Thyroid gland (tissue), 4 donors: ENCODE data around the gene ANKRD34A. TPM values are rescaled to one million over a fixed set of nuclear protein-coding genes. Genes with fewer than 3 reads are reported as not detected.
"Not testable (repeated sequence)": the region's sequence is repeated elsewhere in the genome, so short reads cannot be mapped to it uniquely, and the experiment has no call there.

Experiments used
- DNase-seq, 2 donors: peaks; one replicate each; pipeline ENCODE4 v3.0.0-alpha.2; 2019
- H3K27ac ChIP-seq, 3 donors: fragments of 200-600 bp; sonication (generic); 1 replicate in 2 of 3; 2 replicates in 1 of 3; pipeline ENCODE4 v1.5.1; 2016 to 2019; ENCODE audit warnings: mild to moderate bottlenecking in 1 of 3, moderate library complexity in 1 of 3
- H3K27me3 ChIP-seq: fragments of 200-600 bp; sonication (generic); one replicate; pipeline ENCODE4 v1.5.1; 2019
- H3K36me3 ChIP-seq, 2 donors: fragments of 200-600 bp; sonication (generic); one replicate each; pipeline ENCODE4 v1.5.1; 2016 to 2019
- H3K4me1 ChIP-seq, 2 donors: fragments of 200-600 bp; sonication (generic); one replicate each; pipeline ENCODE4 v1.5.1; 2017 to 2019
- H3K4me3 ChIP-seq, 3 donors: fragments of 200-600 bp; sonication (generic); replicated peaks in 1 of 3; 1 replicate in 2 of 3; 2 replicates in 1 of 3; pipeline ENCODE4 v1.5.1; 2016; ENCODE audit warnings: mild to moderate bottlenecking in 1 of 3
- H3K9me3 ChIP-seq: fragments of 200-600 bp; sonication (generic); one replicate; pipeline ENCODE4 v1.5.1; 2017
- POLR2A ChIP-seq, 2 donors: fragments of 450-650 bp; IDR thresholded peaks; one replicate each; pipeline ENCODE4 v1.6.1; 2017; ENCODE audit warnings: antibody characterized with exemption in 2 of 2, mild to moderate bottlenecking in 2 of 2, moderate library complexity in 1 of 2
- WGBS, 2 donors: methylation state at CpG; one replicate each; pipeline ENCODE4 v1.1.5; 2017; 5-methylcytosine and 5-hydroxymethylcytosine counted together
- intact Hi-C: fragments of 100-400 bp; cut with DNase I; formaldehyde crosslinking; loops from one replicate; pipeline ENCODE4 v1.15.1; 2023
- total RNA-seq, 4 donors: library from RNA; depleted of rRNA; stranded (reverse); fragments of >200 nt; gene quantifications; one replicate each; pipeline ENCODE4 v1.2.3, GENCODE V29; 2016
- TF ChIP-seq, protein P1 (sequence below), 6 experiments: fragments of 200-600 bp in 3 of 6; fragments of 450-650 bp in 3 of 6; sonication (generic) in 3 of 6; IDR thresholded peaks; one replicate each; pipeline ENCODE4 v1.5.1; 2016 to 2019; ENCODE audit warnings: antibody characterized with exemption in 6 of 6, mild to moderate bottlenecking in 2 of 6, inconsistent platforms in 1 of 6, moderate library complexity in 1 of 6

The ANKRD34A gene
- total RNA-seq, 4 donors from 2014 or later = 0.13 to 2.0 (median 0.97) TPM

DNA sequence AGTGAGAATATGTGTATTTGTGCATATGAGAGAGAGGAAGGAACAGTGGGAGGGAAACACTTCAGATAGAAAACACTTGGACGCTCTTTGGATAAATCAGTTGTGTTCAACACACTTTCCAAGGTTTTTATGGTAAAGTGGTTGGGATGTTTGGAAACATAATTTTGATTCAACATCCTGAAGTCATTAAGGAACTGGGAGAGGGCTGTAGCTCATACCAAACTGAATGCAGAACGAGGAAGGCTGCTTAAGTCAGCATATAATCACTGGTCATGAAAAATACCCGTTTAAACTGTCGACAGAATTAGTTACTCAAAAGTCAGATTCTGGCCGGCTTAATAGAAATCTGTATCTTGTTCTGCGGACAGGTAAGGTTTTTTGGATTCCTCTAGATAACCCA lies 21.5 kb downstream of the ANKRD34A start:
- TF ChIP-seq, protein P1, sequence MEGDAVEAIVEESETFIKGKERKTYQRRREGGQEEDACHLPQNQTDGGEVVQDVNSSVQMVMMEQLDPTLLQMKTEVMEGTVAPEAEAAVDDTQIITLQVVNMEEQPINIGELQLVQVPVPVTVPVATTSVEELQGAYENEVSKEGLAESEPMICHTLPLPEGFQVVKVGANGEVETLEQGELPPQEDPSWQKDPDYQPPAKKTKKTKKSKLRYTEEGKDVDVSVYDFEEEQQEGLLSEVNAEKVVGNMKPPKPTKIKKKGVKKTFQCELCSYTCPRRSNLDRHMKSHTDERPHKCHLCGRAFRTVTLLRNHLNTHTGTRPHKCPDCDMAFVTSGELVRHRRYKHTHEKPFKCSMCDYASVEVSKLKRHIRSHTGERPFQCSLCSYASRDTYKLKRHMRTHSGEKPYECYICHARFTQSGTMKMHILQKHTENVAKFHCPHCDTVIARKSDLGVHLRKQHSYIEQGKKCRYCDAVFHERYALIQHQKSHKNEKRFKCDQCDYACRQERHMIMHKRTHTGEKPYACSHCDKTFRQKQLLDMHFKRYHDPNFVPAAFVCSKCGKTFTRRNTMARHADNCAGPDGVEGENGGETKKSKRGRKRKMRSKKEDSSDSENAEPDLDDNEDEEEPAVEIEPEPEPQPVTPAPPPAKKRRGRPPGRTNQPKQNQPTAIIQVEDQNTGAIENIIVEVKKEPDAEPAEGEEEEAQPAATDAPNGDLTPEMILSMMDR (IDR thresholded peaks at IDR 0.05) = no peak
- no peak for TF ChIP-seq POLR2A (IDR thresholded peaks at IDR 0.05)
- Histone ChIP-seq H3K4me1 (no peaks in the 10 kb centered on the region), H3K9me3 (no peaks in the 10 kb centered on the region), H3K27ac (no peak overlapping the region), H3K27me3 (no peaks in the 10 kb centered on the region), H3K4me3 (no peak overlapping the region), H3K36me3 (peaks cover 0 to 4% of the 10 kb centered on the region in 2 donors)
- no peak for DNase-seq
- intact Hi-C loops = no loop called here
- 87 to 88% methylated on average over 6 of the region's 6 CpGs for WGBS, 2 donors

DNA sequence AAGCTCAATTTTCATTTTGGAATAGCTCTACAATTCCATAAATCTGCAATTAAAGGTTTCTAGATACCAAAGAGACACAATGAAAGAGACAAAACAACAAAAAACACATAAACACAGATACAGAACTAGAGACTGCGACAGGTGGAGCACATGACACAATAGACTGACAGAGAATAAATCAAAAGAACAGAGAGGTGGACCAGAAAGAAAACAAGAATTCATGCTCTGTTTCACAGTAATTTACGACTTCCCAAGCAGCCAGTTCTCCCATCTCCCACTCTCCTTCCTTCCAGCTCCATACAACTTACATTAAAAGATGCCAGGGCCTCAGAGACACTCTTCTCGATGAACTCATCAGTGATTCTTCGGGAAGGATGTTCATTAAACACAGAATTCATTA lies 22.0 kb downstream of the ANKRD34A start:
- Histone ChIP-seq H3K4me3 (no peak overlapping the region), H3K27me3 (no peaks in the 10 kb centered on the region), H3K4me1 (no peaks in the 10 kb centered on the region), H3K9me3 (no peaks in the 10 kb centered on the region), H3K27ac (no peak overlapping the region), H3K36me3 (peaks cover 0 to 4% of the 10 kb centered on the region in 2 donors)
- WGBS, 2 donors = 92 to 93% methylated on average over 4 of the region's 4 CpGs
- TF ChIP-seq, protein P1 (IDR thresholded peaks at IDR 0.05) = no peak
- TF ChIP-seq POLR2A (IDR thresholded peaks at IDR 0.05) = no peak
- DNase-seq = no peak
- intact Hi-C loops = no loop called here

DNA sequence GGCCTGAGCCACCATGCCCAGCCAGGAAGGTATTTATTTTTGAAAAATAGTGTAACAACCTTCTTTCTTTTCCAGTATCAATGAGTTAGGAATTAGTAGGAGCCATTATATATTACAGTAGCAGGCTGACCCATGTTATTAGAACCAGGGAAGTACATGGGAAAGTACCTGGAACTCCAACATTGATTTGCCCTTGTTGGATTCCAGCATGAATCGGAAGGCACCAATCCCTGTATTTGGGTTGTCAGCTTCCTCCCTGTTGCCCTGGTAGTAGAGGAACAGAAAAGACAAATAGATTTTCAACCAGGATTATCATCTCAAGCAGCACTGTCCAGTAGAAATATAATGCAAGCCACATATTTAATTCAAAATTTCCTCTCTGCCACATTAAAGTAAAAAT lies 26.9 kb downstream of the ANKRD34A start:
- no peaks in the 10 kb centered on the region for H3K9me3 ChIP-seq
- WGBS, 2 donors = 90 to 95% methylated on average over 1 of the region's 1 CpG
- intact Hi-C loops = no loop called here
- H3K4me3 ChIP-seq = no peak overlapping the region
- H3K27me3 ChIP-seq = no peaks in the 10 kb centered on the region
- TF ChIP-seq POLR2A (IDR thresholded peaks at IDR 0.05) = no peak
- peaks cover 6 to 9% of the 10 kb centered on the region in 2 donors for H3K36me3 ChIP-seq
- no peak for DNase-seq
- no peak overlapping the region for H3K27ac ChIP-seq
- no peaks in the 10 kb centered on the region for H3K4me1 ChIP-seq

DNA sequence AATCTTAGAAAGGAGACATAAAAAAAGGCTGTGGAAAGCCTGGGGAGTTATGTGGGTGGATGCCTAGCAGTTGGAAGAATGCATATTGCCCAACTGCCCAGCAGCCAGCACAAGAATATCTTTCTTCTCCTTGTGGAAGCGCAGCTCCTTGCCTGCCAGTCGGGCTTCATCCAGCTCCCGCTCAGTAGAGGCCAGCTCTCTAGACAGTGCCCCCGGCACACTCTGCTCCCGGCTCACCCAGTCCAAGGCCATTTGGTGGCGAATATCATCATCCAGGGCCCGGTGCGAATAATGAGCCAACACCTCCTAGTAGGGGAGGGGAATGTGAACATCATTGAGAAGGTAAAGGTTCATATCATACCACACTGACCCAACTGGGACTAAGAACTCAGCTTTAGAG lies 28.1 kb downstream of the ANKRD34A start:
- Histone ChIP-seq H3K27me3 (no peaks in the 10 kb centered on the region), H3K4me3 (no peak overlapping the region), H3K36me3 (peaks cover 2 to 9% of the 10 kb centered on the region in 2 donors), H3K4me1 (no peaks in the 10 kb centered on the region), H3K9me3 (no peaks in the 10 kb centered on the region), H3K27ac (no peak overlapping the region)
- no peak for TF ChIP-seq POLR2A (IDR thresholded peaks at IDR 0.05)
- TF ChIP-seq, protein P1 (IDR thresholded peaks at IDR 0.05) = no peak
- intact Hi-C loops = no loop called here
- DNase-seq = no peak
- WGBS, 2 donors = 87 to 94% methylated on average over 8 of the region's 8 CpGs

DNA sequence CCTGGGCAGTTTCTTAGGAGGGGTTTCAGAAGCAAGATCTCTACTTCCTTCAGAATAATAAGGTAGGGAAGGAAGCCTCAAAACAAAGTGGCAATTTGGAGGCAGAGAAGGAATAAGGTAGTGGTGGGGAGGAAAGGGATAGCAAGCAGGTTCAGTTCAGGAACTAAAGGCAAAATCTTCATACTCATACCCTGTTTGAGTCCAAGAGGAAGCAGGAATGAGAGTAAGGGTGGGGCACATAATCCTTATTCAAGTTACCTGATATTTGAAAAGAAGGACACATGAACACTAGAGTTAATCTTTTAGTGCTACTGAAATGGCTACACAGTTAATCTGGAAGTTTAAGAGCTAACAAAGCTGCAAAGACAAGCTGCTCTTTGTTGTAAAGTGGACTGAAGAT lies 28.7 kb downstream of the ANKRD34A start:
- Histone ChIP-seq H3K4me1 (no peaks in the 10 kb centered on the region), H3K4me3 (no peak overlapping the region), H3K27me3 (no peaks in the 10 kb centered on the region), H3K9me3 (no peaks in the 10 kb centered on the region), H3K36me3 (peaks cover 2 to 9% of the 10 kb centered on the region in 2 donors), H3K27ac (no peak overlapping the region)
- DNase-seq = no peak
- intact Hi-C loops = no loop called here
- no peak for TF ChIP-seq POLR2A (IDR thresholded peaks at IDR 0.05)
- TF ChIP-seq, protein P1 (IDR thresholded peaks at IDR 0.05) = no peak

DNA sequence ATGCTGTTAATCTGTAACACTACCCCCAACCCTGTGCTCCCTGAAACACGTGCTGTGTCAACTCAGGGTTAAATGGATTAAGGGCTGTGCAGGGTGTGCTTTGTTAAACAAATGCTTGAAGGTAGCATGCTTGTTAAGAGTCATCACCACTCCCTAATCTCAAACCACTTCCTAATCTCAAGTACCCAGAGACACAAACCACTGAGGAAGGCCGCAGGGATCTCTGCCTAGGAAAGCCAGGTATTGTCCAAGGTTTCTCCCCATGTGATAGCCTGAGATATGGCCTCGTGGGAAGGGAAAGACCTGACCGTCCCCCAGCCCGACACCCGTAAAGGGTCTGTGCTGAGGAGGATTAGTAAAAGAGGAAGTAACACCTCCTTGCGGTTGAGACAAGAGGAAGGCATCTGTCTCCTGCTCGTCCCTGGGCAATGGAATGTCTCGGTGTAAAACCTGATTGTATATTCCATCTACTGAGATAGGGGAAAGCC lies 31.8 kb downstream of the ANKRD34A start:
- H3K9me3 ChIP-seq, H3K27ac ChIP-seq, H3K36me3 ChIP-seq, H3K4me3 ChIP-seq, H3K27me3 ChIP-seq, H3K4me1 ChIP-seq, DNase-seq, intact Hi-C loops: not testable (repeated sequence)
- WGBS, 2 donors = 76 to 79% methylated on average over 9 of the region's 9 CpGs
